A549 treated with DMSO at 1 μM for 4 hours (cell line): Measurements from ENCODE around the gene FRMPD4. TPM values are rescaled to one million over a fixed set of nuclear protein-coding genes. Genes with fewer than 3 reads are reported as not detected.

Source experiments
- total RNA-seq: library from RNA; stranded (reverse); fragments of 200-300 nt; extraction: Qiagen RNA extraction; gene quantifications from 5 replicates; pipeline ENCODE4 v1.2.3, GENCODE V29; 2022; ENCODE audit warnings: low read depth

Gene FRMPD4
- total RNA-seq, result 0.04 to 0.11 TPM (median 0.08 TPM) in 5 replicates

DNA sequence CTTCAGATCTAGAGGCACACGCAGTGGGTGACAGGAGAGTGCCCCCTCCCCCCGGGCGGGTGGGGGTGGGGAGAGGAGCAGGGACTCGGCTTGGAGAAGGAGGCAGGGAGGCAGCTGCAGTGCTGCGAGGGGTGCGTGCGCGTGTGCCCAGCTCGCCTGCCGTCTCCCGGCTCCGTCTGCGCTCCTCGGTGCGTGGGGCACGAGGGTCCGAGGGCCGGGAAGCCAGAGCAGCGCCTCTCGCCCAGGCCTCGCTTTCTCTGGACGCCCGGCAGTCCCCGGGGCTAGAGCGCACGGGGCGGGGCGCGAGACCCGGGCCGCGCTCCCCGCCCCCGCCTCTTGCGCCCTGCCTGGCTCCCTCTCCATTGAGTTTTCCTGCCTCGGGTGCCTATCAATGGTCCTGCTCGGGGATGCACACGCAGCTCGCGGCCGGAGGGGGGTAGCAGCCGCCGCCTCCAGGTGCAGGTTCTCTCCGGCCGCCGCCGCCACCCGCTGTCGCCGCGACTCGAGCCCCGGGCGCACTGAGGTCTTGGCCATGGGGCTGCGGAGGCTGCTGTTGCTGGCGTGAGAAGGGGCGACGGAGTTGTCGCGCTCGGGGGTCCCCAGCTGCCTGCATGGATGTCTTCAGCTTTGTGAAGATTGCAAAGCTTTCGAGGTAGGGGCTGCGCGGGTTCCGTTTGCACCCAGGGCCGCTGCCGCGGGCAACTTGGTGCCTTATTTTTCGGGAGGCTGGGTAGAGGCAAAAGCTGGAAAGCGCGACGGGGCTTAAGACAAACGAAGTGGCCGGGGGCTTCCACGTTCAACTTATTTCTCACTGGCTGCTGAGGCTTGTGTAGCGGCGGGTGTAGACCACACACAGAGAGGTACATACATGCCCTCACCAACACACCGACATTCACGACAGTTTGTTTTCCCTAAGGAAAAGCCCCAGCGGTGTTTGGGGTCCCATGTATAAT is at the start of gene FRMPD4:
Gene FRMPD4, plus strand, starts transcription at position 113 of the 953 bp plus-strand sequence. Its CDS starts 499 bp downstream, at position 612.

